ENCODE measurements around the gene ANKRA2.

DNA sequence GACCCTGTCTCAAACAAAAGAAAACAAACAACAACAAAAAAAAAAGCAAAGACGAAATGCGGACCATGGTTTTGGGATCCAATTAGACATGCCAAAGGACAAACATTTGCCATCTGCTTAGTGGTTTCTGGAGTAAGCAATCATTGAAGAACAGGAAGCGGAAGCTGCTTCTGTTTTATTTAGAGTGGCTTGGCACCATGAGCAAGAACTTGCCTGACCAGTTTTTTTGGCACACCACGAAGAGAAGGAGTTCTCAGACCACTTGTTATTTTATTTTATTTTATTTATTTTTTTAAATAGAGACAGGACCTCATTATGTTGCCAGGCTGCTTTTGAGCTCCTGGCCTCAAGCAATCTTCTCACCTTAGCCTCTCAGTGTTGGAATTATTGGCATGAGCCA lies 50.2 kb downstream of the ANKRA2 start:
- TF ChIP-seq POLR2A (IDR thresholded peaks at IDR 0.05) (no peak), EP300 (IDR thresholded peaks at IDR 0.05) (no peak), POLR2AphosphoS5 (IDR thresholded peaks at IDR 0.05) (no peak)
- TF ChIP-seq, protein P1, sequence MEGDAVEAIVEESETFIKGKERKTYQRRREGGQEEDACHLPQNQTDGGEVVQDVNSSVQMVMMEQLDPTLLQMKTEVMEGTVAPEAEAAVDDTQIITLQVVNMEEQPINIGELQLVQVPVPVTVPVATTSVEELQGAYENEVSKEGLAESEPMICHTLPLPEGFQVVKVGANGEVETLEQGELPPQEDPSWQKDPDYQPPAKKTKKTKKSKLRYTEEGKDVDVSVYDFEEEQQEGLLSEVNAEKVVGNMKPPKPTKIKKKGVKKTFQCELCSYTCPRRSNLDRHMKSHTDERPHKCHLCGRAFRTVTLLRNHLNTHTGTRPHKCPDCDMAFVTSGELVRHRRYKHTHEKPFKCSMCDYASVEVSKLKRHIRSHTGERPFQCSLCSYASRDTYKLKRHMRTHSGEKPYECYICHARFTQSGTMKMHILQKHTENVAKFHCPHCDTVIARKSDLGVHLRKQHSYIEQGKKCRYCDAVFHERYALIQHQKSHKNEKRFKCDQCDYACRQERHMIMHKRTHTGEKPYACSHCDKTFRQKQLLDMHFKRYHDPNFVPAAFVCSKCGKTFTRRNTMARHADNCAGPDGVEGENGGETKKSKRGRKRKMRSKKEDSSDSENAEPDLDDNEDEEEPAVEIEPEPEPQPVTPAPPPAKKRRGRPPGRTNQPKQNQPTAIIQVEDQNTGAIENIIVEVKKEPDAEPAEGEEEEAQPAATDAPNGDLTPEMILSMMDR (IDR thresholded peaks at IDR 0.05), result no peak
